Caco-2 (cell line): ENCODE measurements around the gene PRAMEF6. TPM values are rescaled to one million over a fixed set of nuclear protein-coding genes. Genes with fewer than 3 reads are reported as not detected.
"Not testable (repeated sequence)": the region's sequence is repeated elsewhere in the genome, so short reads cannot be mapped to it uniquely, and the experiment has no call there.

Experiments used
- Bru-seq: library from RNA; stranded (reverse); fragments of 400-500 nt; gene quantifications from one replicate; lab custom pipeline; 2021; lab: Mats Ljungman, UMichigan
- BruChase-seq, 2 experiments: library from RNA; stranded (reverse); fragments of 400-500 nt; gene quantifications; one replicate each; lab custom pipeline; 2021; lab: Mats Ljungman, UMichigan
- BruUV-seq: library from RNA; stranded (reverse); fragments of 400-500 nt; replicated peaks from 2 replicates; lab custom pipeline; 2021; lab: Mats Ljungman, UMichigan
- CTCF ChIA-PET: fragments of 300-600 bp; sonication (Branson Sonifier 250); formaldehyde crosslinking; loops from one replicate; lab custom pipeline; 2022; ENCODE audit warnings: antibody characterized with exemption; lab: Charles Lee
- POLR2A ChIA-PET: fragments of 300-600 bp; sonication (Branson Sonifier 250); formaldehyde crosslinking; loops from one replicate; lab custom pipeline; 2022; ENCODE audit warnings: antibody characterized with exemption; lab: Charles Lee
- DNase-seq, 2 experiments: peaks; one replicate each; pipeline versions ENCODE4 v3.0.0 to v3.0.0-alpha.2; 2020 to 2022
- H3K27me3 ChIP-seq: replicated peaks from 2 replicates; pipeline ENCODE4 v1.6.0; 2011; ENCODE audit warnings: low read length; ENCODE audit not compliant: control insufficient read depth, insufficient read depth
- H3K36me3 ChIP-seq: 2 replicates; pipeline ENCODE4 v1.5.1; 2011; ENCODE audit warnings: low read length; ENCODE audit not compliant: control insufficient read depth, insufficient read depth
- H3K4me1 ChIP-seq: fragments of 250-450 bp; sonication (Bioruptor Pico); 2 replicates; pipeline ENCODE4 v1.5.1; 2020; ENCODE audit warnings: mild to moderate bottlenecking
- H3K4me3 ChIP-seq: 2 replicates; pipeline ENCODE4 v1.5.1; 2011; ENCODE audit warnings: low read depth, mild to moderate bottlenecking, control low read depth, low read length
- H3K9me3 ChIP-seq: fragments of 250-450 bp; sonication (Bioruptor Pico); 2 replicates; pipeline ENCODE4 v1.5.1; 2020; ENCODE audit warnings: mild to moderate bottlenecking, moderate library complexity
- H3K27ac Mint-ChIP-seq: one replicate; pipeline ENCODE4 v1.8.0; 2022; ENCODE audit warnings: mixed read lengths; ENCODE audit not compliant: unreplicated experiment
- H3K27me3 Mint-ChIP-seq: one replicate; pipeline ENCODE4 v1.8.0; 2022; ENCODE audit warnings: mixed read lengths; ENCODE audit not compliant: insufficient read depth, unreplicated experiment
- H3K36me3 Mint-ChIP-seq: one replicate; pipeline ENCODE4 v1.8.0; 2022; ENCODE audit warnings: mild to moderate bottlenecking, mixed read lengths; ENCODE audit not compliant: insufficient read depth, unreplicated experiment
- H3K4me1 Mint-ChIP-seq: one replicate; pipeline ENCODE4 v1.8.0; 2022; ENCODE audit warnings: low read depth, mixed read lengths; ENCODE audit not compliant: unreplicated experiment
- H3K4me3 Mint-ChIP-seq: one replicate; pipeline ENCODE4 v1.8.0; 2022; ENCODE audit warnings: mild to moderate bottlenecking, moderate library complexity, mixed read lengths; ENCODE audit not compliant: unreplicated experiment
- H3K9me3 Mint-ChIP-seq: one replicate; pipeline ENCODE4 v1.8.0; 2022; ENCODE audit warnings: mixed read lengths; ENCODE audit not compliant: unreplicated experiment
- intact Hi-C: fragments of 100-400 bp; cut with micrococcal nuclease; formaldehyde crosslinking; loops from one replicate; pipeline ENCODE4 v1.10.0; 2022; ENCODE audit not compliant: unreplicated experiment
- long read RNA-seq: library from polyadenylated mRNA; stranded (forward); transcript quantifications from one replicate; pipeline ENCODE4 v2.0.0, GENCODE V29; 2022
- total RNA-seq: library from RNA; stranded (reverse); gene quantifications from 2 replicates; pipeline ENCODE4 v1.2.3, GENCODE V29; 2022

PRAMEF6 gene
- not detected in 2 replicates for total RNA-seq
- not detected for Bru-seq, nascent RNA
- BruChase-seq, experiment 1, labeled RNA remaining after a 2-hour chase, result not detected
- not detected for BruChase-seq, experiment 2, labeled RNA remaining after a 6-hour chase
- long read RNA-seq, result 0 reads

- H3K4me3 Mint-ChIP-seq, H3K4me1 ChIP-seq, DNase-seq, BruUV-seq, H3K9me3 ChIP-seq, H3K4me3 ChIP-seq, H3K9me3 Mint-ChIP-seq, CTCF ChIA-PET, H3K36me3 ChIP-seq, intact Hi-C loops, H3K4me1 Mint-ChIP-seq, POLR2A ChIA-PET, H3K36me3 Mint-ChIP-seq, H3K27me3 Mint-ChIP-seq, H3K27me3 ChIP-seq, H3K27ac Mint-ChIP-seq: not testable (repeated sequence)
Measured at GRCh38 chr1:12947480-12947879, at the start of gene PRAMEF6. Gene PRAMEF6, minus strand, starts transcription at chr1:12947580. Its CDS starts 5,062 bp downstream, at chr1:12942518.

GRCh38 chr1:12924368-12924767 lies 23.0 kb downstream of the PRAMEF6 start:
- not testable (repeated sequence) for H3K36me3 Mint-ChIP-seq

DNA sequence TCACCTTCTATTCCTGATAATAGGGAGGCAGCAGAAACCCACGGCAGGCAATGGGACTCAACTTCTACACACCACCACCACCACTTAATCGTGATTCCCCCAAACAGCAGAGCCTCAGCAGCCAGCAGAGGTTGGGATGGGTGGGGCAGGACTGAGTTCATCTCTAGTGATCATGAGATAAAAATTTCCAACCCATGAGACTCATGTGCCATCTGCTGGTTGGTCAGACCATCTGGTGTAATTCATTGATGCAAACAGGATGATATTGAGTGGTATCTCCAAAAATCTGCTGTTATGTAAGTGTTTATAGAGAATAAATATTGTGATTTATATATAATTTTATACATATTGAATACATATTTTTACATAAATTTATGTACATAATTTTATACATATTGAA lies 25.6 kb downstream of the PRAMEF6 start:
- H3K36me3 ChIP-seq, H3K4me1 Mint-ChIP-seq, H3K36me3 Mint-ChIP-seq, H3K4me1 ChIP-seq, H3K9me3 Mint-ChIP-seq, BruUV-seq, POLR2A ChIA-PET, H3K27ac Mint-ChIP-seq, H3K9me3 ChIP-seq, H3K27me3 Mint-ChIP-seq, H3K27me3 ChIP-seq, H3K4me3 Mint-ChIP-seq, CTCF ChIA-PET, intact Hi-C loops, DNase-seq, H3K4me3 ChIP-seq: not testable (repeated sequence)

More at GRCh38 chr1:12924368-12924767, 23.0 kb downstream of the PRAMEF6 start:
- H3K4me3 Mint-ChIP-seq, H3K4me1 ChIP-seq, intact Hi-C loops, POLR2A ChIA-PET, CTCF ChIA-PET, H3K27me3 ChIP-seq, H3K9me3 Mint-ChIP-seq, H3K36me3 ChIP-seq, H3K4me3 ChIP-seq, H3K4me1 Mint-ChIP-seq, H3K9me3 ChIP-seq, H3K27ac Mint-ChIP-seq, H3K27me3 Mint-ChIP-seq, DNase-seq, BruUV-seq: not testable (repeated sequence)

GRCh38 chr1:12916310-12916709 lies 31.1 kb downstream of the PRAMEF6 start, which contains the start of gene PRAMEF7:
Gene PRAMEF7, plus strand, starts transcription at chr1:12916610. Its CDS starts 1,083 bp downstream, at chr1:12917693.
- H3K4me1 ChIP-seq, H3K9me3 Mint-ChIP-seq, H3K27me3 Mint-ChIP-seq, CTCF ChIA-PET, intact Hi-C loops, H3K4me3 ChIP-seq, BruUV-seq, H3K4me3 Mint-ChIP-seq, H3K9me3 ChIP-seq, DNase-seq, POLR2A ChIA-PET, H3K4me1 Mint-ChIP-seq, H3K27me3 ChIP-seq, H3K36me3 Mint-ChIP-seq, H3K36me3 ChIP-seq, H3K27ac Mint-ChIP-seq: not testable (repeated sequence)

GRCh38 chr1:12903793-12904572 lies 43.4 kb downstream of the PRAMEF6 start:
- H3K27me3 ChIP-seq, H3K4me1 ChIP-seq, DNase-seq, H3K9me3 ChIP-seq, H3K4me3 Mint-ChIP-seq, H3K36me3 ChIP-seq, CTCF ChIA-PET, H3K36me3 Mint-ChIP-seq, H3K27ac Mint-ChIP-seq, BruUV-seq, POLR2A ChIA-PET, H3K4me1 Mint-ChIP-seq, intact Hi-C loops, H3K9me3 Mint-ChIP-seq, H3K27me3 Mint-ChIP-seq, H3K4me3 ChIP-seq: not testable (repeated sequence)

DNA sequence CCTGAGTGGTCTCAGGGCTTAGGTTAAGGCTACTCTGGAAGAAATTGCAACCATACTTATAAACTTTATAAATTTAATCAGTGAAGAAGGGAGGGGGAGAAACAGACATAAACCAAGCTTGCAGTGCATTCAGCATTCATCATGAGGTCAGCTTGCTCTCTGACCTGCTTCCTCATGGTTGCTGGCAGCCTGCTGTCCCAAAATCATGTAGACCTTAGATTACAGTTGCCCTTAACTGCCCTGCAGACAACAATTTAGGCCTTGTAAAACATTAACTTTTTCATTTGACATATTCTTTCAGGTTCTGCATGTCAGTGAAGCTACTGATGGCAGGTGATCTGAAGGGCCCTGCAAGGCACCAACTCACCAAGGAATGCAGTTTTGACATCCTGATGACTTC lies 48.2 kb downstream of the PRAMEF6 start:
- H3K4me3 Mint-ChIP-seq, H3K36me3 Mint-ChIP-seq, H3K9me3 Mint-ChIP-seq, H3K27me3 ChIP-seq, CTCF ChIA-PET, POLR2A ChIA-PET, H3K4me3 ChIP-seq, H3K4me1 Mint-ChIP-seq, BruUV-seq, H3K36me3 ChIP-seq, H3K27ac Mint-ChIP-seq, H3K9me3 ChIP-seq, H3K27me3 Mint-ChIP-seq, DNase-seq, intact Hi-C loops, H3K4me1 ChIP-seq: not testable (repeated sequence)

DNA sequence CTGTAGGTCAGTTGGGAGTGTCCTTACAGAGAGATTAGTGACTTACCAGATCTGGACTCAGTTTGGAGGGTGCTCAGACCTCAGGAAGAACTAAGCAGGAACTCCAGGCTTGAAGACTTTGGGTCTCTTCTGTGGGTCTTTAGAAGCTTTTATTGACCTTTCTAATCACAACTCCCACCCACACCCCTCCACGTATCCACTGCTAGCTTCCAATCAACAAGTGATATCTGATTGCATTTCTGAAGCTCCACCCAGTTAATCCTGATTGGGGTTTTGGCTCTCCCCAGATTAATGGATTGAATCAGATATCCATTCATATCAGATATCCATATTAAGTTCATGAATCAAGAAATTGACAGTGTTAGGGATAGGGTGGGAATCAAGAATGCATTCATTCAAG lies 49.2 kb downstream of the PRAMEF6 start, which contains the start of gene PRAMEF10:
TSS of gene PRAMEF10 (minus strand) at position 101 of the 400 bp plus-strand sequence. CDS start 2,423 bp downstream, outside the sequence.
- H3K4me3 ChIP-seq, BruUV-seq, H3K27me3 ChIP-seq, H3K4me1 Mint-ChIP-seq, POLR2A ChIA-PET, H3K9me3 ChIP-seq, H3K9me3 Mint-ChIP-seq, H3K36me3 ChIP-seq, CTCF ChIA-PET, H3K27me3 Mint-ChIP-seq, intact Hi-C loops, H3K27ac Mint-ChIP-seq, H3K36me3 Mint-ChIP-seq, H3K4me3 Mint-ChIP-seq, DNase-seq, H3K4me1 ChIP-seq: not testable (repeated sequence)
